Gastrocnemius medialis (tissue), 4 donors: ENCODE results near the gene CDKN2B-AS1.

Experiments
- CTCF ChIP-seq, 5 experiments: fragments of 450-650 bp in 3 of 5; fragments of 200-600 bp in 2 of 5; sonication (generic) in 2 of 5; IDR thresholded peaks in 4 of 5; conservative IDR thresholded peaks in 1 of 5; 1 replicate in 4 of 5; 2 replicates in 1 of 5; pipeline ENCODE4 v1.5.1; 2016 to 2019; ENCODE audit warnings: antibody characterized with exemption in 5 of 5, mild to moderate bottlenecking in 3 of 5, moderate library complexity in 3 of 5
- POLR2A ChIP-seq, 2 donors: fragments of 450-650 bp; IDR thresholded peaks; one replicate each; pipeline ENCODE4 v1.6.1; 2017; ENCODE audit warnings: antibody characterized with exemption in 2 of 2, mild to moderate bottlenecking in 2 of 2, moderate library complexity in 2 of 2

- no peak for TF ChIP-seq CTCF (IDR thresholded peaks at IDR 0.05 in 4 of 5, conservative IDR thresholded peaks at IDR 0.05 in 1 of 5)
- TF ChIP-seq POLR2A (IDR thresholded peaks at IDR 0.05) = no peak
These were observed at the start of gene CDKN2B-AS1 for GRCh38 chr9:21994556-21995005.
